Neural progenitor cell (in vitro differentiated cells): ENCODE results near the gene HHATL. TPM values are rescaled to one million over a fixed set of nuclear protein-coding genes. Genes with fewer than 3 reads are reported as not detected.
A peak's percentile ranks its signal among the peaks of the same experiment; 100 is the strongest.

Source experiments
- DNase-seq: peaks from one replicate; pipeline ENCODE4 v3.0.0-alpha.2; 2016; ENCODE audit warnings: low spot score
- H2AFZ ChIP-seq: fragments of 200-600 bp; sonication (generic); replicated peaks from 2 replicates; pipeline ENCODE4 v1.6.1; 2016; ENCODE audit warnings: antibody characterized with exemption
- H3F3A ChIP-seq: fragments of 200-600 bp; sonication (generic); 2 replicates; pipeline ENCODE4 v1.6.1; 2016; ENCODE audit warnings: antibody characterized with exemption, low read depth
- H3K27ac ChIP-seq: fragments of 200-600 bp; sonication (generic); 2 replicates; pipeline ENCODE4 v1.5.1; 2016; ENCODE audit warnings: mild to moderate bottlenecking
- H3K27me3 ChIP-seq: fragments of 200-600 bp; sonication (generic); 2 replicates; pipeline ENCODE4 v1.6.1; 2016; ENCODE audit warnings: mild to moderate bottlenecking, moderate library complexity
- H3K36me3 ChIP-seq: fragments of 200-600 bp; sonication (generic); 2 replicates; pipeline ENCODE4 v1.5.1; 2016
- H3K4me1 ChIP-seq: fragments of 200-600 bp; sonication (generic); 2 replicates; pipeline ENCODE4 v1.6.1; 2016; ENCODE audit warnings: mixed run types
- H3K4me2 ChIP-seq: fragments of 200-600 bp; sonication (generic); 2 replicates; pipeline ENCODE4 v1.6.1; 2016
- H3K4me3 ChIP-seq: fragments of 200-600 bp; sonication (generic); 2 replicates; pipeline ENCODE4 v1.5.1; 2016
- H3K79me2 ChIP-seq: fragments of 200-600 bp; sonication (generic); 2 replicates; pipeline ENCODE4 v1.6.1; 2016; ENCODE audit warnings: low read depth
- H3K9ac ChIP-seq: fragments of 200-600 bp; sonication (generic); 2 replicates; pipeline ENCODE4 v1.6.1; 2016
- H3K9me3 ChIP-seq: fragments of 200-600 bp; sonication (generic); 2 replicates; pipeline ENCODE4 v1.5.1; 2016; ENCODE audit warnings: low read depth
- H4K20me1 ChIP-seq: fragments of 200-600 bp; sonication (generic); 2 replicates; pipeline ENCODE4 v1.6.1; 2016; ENCODE audit warnings: low read depth
- H3K27ac Mint-ChIP-seq: 3 replicates; pipeline ENCODE4 v1.8.0; 2021; ENCODE audit warnings: mixed read lengths
- H3K27me3 Mint-ChIP-seq: 2 replicates; pipeline ENCODE4 v1.8.0; 2022; ENCODE audit warnings: low read depth, mild to moderate bottlenecking, inconsistent platforms, moderate library complexity, mixed read lengths; ENCODE audit not compliant: insufficient read depth
- H3K36me3 Mint-ChIP-seq: 3 replicates; pipeline ENCODE4 v1.8.0; 2021; ENCODE audit warnings: mixed read lengths
- H3K4me1 Mint-ChIP-seq: 3 replicates; pipeline ENCODE4 v1.8.0; 2021; ENCODE audit warnings: mixed read lengths
- H3K4me3 Mint-ChIP-seq: 3 replicates; pipeline ENCODE4 v1.8.0; 2021; ENCODE audit warnings: mild to moderate bottlenecking, moderate library complexity, mixed read lengths
- H3K9me3 Mint-ChIP-seq: 3 replicates; pipeline ENCODE4 v1.8.0; 2020; ENCODE audit warnings: mixed read lengths
- CTCF ChIP-seq: fragments of 200-600 bp; sonication (generic); IDR thresholded peaks from 2 replicates; pipeline ENCODE4 v1.5.1; 2017; ENCODE audit warnings: antibody characterized with exemption, mild to moderate bottlenecking
- EZH2 ChIP-seq: fragments of 200-600 bp; sonication (generic); IDR thresholded peaks from 2 replicates; pipeline ENCODE4 v1.6.1; 2017; ENCODE audit warnings: antibody characterized with exemption, mild to moderate bottlenecking, moderate library complexity
- EZH2phosphoT487 ChIP-seq: fragments of 200-600 bp; sonication (generic); IDR thresholded peaks from 2 replicates; pipeline ENCODE4 v1.6.1; 2017; ENCODE audit warnings: antibody characterized with exemption
- total RNA-seq: library from RNA; depleted of rRNA; stranded (reverse); fragments of >200 nt; gene quantifications from 2 replicates; pipeline ENCODE4 v1.2.3, GENCODE V29; 2015; ENCODE audit warnings: low replicate concordance

Gene HHATL
- not detected in 2 replicates for total RNA-seq

GRCh38 chr3:42702066-42702951 lies at the start of gene HHATL:
HHATL (minus strand) TSS chr3:42702798; CDS start chr3:42700826, 1,972 bp downstream.
- no peak within 1 kb of the TSS for H2AFZ ChIP-seq
- no peak within 1 kb of the TSS for H3K4me3 ChIP-seq
- H3K9me3 ChIP-seq, result no peaks in the 10 kb centered on the region
- H3K4me1 ChIP-seq, result no peaks in the 10 kb centered on the region
- H3K4me3 Mint-ChIP-seq, result no peak within 1 kb of the TSS
- no peaks in the 10 kb centered on the region for H3K27me3 ChIP-seq
- H4K20me1 ChIP-seq, result peaks cover 14% of the 10 kb centered on the region
- no peaks in the 10 kb centered on the region for H3K36me3 ChIP-seq
- TF ChIP-seq CTCF (no peak), EZH2 (no peak), EZH2phosphoT487 (no peak)
- no peaks in the 10 kb centered on the region for H3F3A ChIP-seq
- no peak within 1 kb of the TSS for H3K27ac ChIP-seq
- H3K9ac ChIP-seq, result no peak within 1 kb of the TSS
- H3K36me3 Mint-ChIP-seq, result no peaks in the 10 kb centered on the region
- H3K9me3 Mint-ChIP-seq, result peaks cover 2% of the 10 kb centered on the region
- H3K4me2 ChIP-seq, result no peak within 1 kb of the TSS
- no peaks in the 10 kb centered on the region for H3K79me2 ChIP-seq
- peaks cover 19% of the 10 kb centered on the region for H3K27me3 Mint-ChIP-seq
- no peak within 1 kb of the TSS for H3K27ac Mint-ChIP-seq
- no peaks in the 10 kb centered on the region for H3K4me1 Mint-ChIP-seq
- DNase-seq, result no peak

- H3K4me1 Mint-ChIP-seq, result peaks cover 9% of the 10 kb centered on the region
- H2AFZ ChIP-seq, result no peak overlapping the region
- peaks cover 14% of the 10 kb centered on the region for H3K4me1 ChIP-seq
These were observed 49.0 kb upstream of the HHATL start for GRCh38 chr3:42751609-42752008.

GRCh38 chr3:42750834-42751233 lies 48.2 kb upstream of the HHATL start:
- H3K4me2 ChIP-seq, result no peak overlapping the region
- no peak overlapping the region for H3K9ac ChIP-seq
- no peak overlapping the region for H3K27ac Mint-ChIP-seq
- no peaks in the 10 kb centered on the region for H3K79me2 ChIP-seq
- no peaks in the 10 kb centered on the region for H3K9me3 ChIP-seq
- H3K36me3 Mint-ChIP-seq, result no peaks in the 10 kb centered on the region
- H3K27me3 Mint-ChIP-seq, result peaks cover 3% of the 10 kb centered on the region
- H3K36me3 ChIP-seq, result no peaks in the 10 kb centered on the region
- peaks cover 13% of the 10 kb centered on the region for H3K4me1 Mint-ChIP-seq
- no peaks in the 10 kb centered on the region for H3F3A ChIP-seq
- H3K4me1 ChIP-seq, result peaks cover 17% of the 10 kb centered on the region
- no peaks in the 10 kb centered on the region for H3K9me3 Mint-ChIP-seq
- H3K27ac ChIP-seq, result no peak overlapping the region
- DNase-seq, result no peak
- no peak for TF ChIP-seq EZH2phosphoT487
- TF ChIP-seq CTCF, result no peak
- no peak for TF ChIP-seq EZH2
- no peak overlapping the region for H3K4me3 Mint-ChIP-seq
- no peak overlapping the region for H3K4me3 ChIP-seq
- no peaks in the 10 kb centered on the region for H4K20me1 ChIP-seq
- no peaks in the 10 kb centered on the region for H3K27me3 ChIP-seq
- H2AFZ ChIP-seq, result no peak overlapping the region

More at GRCh38 chr3:42751609-42752008, 49.0 kb upstream of the HHATL start:
- Mint-ChIP-seq H3K9me3 (no peaks in the 10 kb centered on the region), H3K27me3 (peaks cover 3% of the 10 kb centered on the region), H3K27ac (peak overlapping the region; percentile 58), H3K4me3 (no peak overlapping the region), H3K36me3 (no peaks in the 10 kb centered on the region)
- Histone ChIP-seq H3K4me2 (no peak overlapping the region), H3K9me3 (no peaks in the 10 kb centered on the region), H3K27ac (no peak overlapping the region), H3K4me3 (no peak overlapping the region), H3K79me2 (no peaks in the 10 kb centered on the region), H3K9ac (no peak overlapping the region), H3F3A (no peaks in the 10 kb centered on the region), H4K20me1 (no peaks in the 10 kb centered on the region), H3K36me3 (no peaks in the 10 kb centered on the region), H3K27me3 (no peaks in the 10 kb centered on the region)
- no peak for DNase-seq
- TF ChIP-seq CTCF, result no peak
